IPS-NIHi7 (cell line): ENCODE results near the gene SEC22B.
"Not testable (repeated sequence)": the region's sequence is repeated elsewhere in the genome, so short reads cannot be mapped to it uniquely, and the experiment has no call there.

Source experiments
- DNase-seq: peaks from one replicate; pipeline ENCODE4 v3.0.0; 2012; ENCODE audit warnings: mixed read lengths; ENCODE audit errors: extremely low spot score

Gene SEC22B

GRCh38 chr1:120145806-120146205 lies 30.5 kb downstream of the SEC22B start:
- not testable (repeated sequence) for DNase-seq

GRCh38 chr1:120144626-120145025 lies 31.7 kb downstream of the SEC22B start:
- not testable (repeated sequence) for DNase-seq

- not testable (repeated sequence) for DNase-seq
These were observed 32.2 kb downstream of the SEC22B start for GRCh38 chr1:120144169-120144568.

GRCh38 chr1:120143334-120143733 lies 33.0 kb downstream of the SEC22B start:
- not testable (repeated sequence) for DNase-seq

GRCh38 chr1:120142512-120143263 lies 33.6 kb downstream of the SEC22B start:
- DNase-seq = not testable (repeated sequence)

GRCh38 chr1:120141865-120142264 lies 34.5 kb downstream of the SEC22B start:
- DNase-seq = not testable (repeated sequence)

GRCh38 chr1:120140656-120141265 lies 35.6 kb downstream of the SEC22B start:
- not testable (repeated sequence) for DNase-seq

GRCh38 chr1:120136086-120136485 lies 40.2 kb downstream of the SEC22B start:
- not testable (repeated sequence) for DNase-seq

GRCh38 chr1:120133928-120134325 lies 42.4 kb downstream of the SEC22B start:
- not testable (repeated sequence) for DNase-seq

GRCh38 chr1:120133228-120133927 lies 42.9 kb downstream of the SEC22B start:
- peak; percentile 1 for DNase-seq

GRCh38 chr1:120132406-120132763 lies 43.9 kb downstream of the SEC22B start:
- DNase-seq = not testable (repeated sequence)

GRCh38 chr1:120131611-120132405 lies 44.5 kb downstream of the SEC22B start:
- DNase-seq = not testable (repeated sequence)

GRCh38 chr1:120127921-120128320 lies 48.4 kb downstream of the SEC22B start:
- DNase-seq = not testable (repeated sequence)

GRCh38 chr1:120126216-120126615 lies 50.1 kb downstream of the SEC22B start:
- DNase-seq = not testable (repeated sequence)

- not testable (repeated sequence) for DNase-seq
These were observed 51.7 kb downstream of the SEC22B start for GRCh38 chr1:120124628-120125027.

GRCh38 chr1:120123813-120124510 lies 52.4 kb downstream of the SEC22B start:
- not testable (repeated sequence) for DNase-seq

- not testable (repeated sequence) for DNase-seq
These were observed 53.9 kb downstream of the SEC22B start for GRCh38 chr1:120122262-120122893.

- DNase-seq = not testable (repeated sequence)
These were observed 54.5 kb downstream of the SEC22B start for GRCh38 chr1:120121830-120122229.

GRCh38 chr1:120120525-120120924 lies 55.8 kb downstream of the SEC22B start:
- not testable (repeated sequence) for DNase-seq

GRCh38 chr1:120117371-120118177 lies 58.7 kb downstream of the SEC22B start:
- not testable (repeated sequence) for DNase-seq
